PC-9 (cell line): ENCODE results near the gene LRRC59.

Experiments
- CTCF ChIP-seq: fragments of 200-600 bp; sonication (generic); conservative IDR thresholded peaks from 2 replicates; pipeline ENCODE4 v1.6.1; 2017; ENCODE audit warnings: mixed run types, antibody characterized with exemption, mild to moderate bottlenecking, moderate library complexity
- EZH2 ChIP-seq: fragments of 200-600 bp; sonication (generic); IDR thresholded peaks from 2 replicates; pipeline ENCODE4 v1.8.0; 2017; ENCODE audit warnings: antibody characterized with exemption, low read depth

GRCh38 chr17:50362661-50363060, 34.7 kb downstream of the LRRC59 start:
- TF ChIP-seq CTCF (no peak), EZH2 (no peak)
